ENCODE results near the gene DDX19B.
"Not testable (repeated sequence)": the region's sequence is repeated elsewhere in the genome, so short reads cannot be mapped to it uniquely, and the experiment has no call there.

The DDX19B gene

GRCh38 chr16:70349783-70350182 lies 50.8 kb downstream of the DDX19B start:
- peaks cover 9% of the 10 kb centered on the region for H3K36me3 Mint-ChIP-seq
- H3K27ac Mint-ChIP-seq, result no peak overlapping the region
- H3K9me3 Mint-ChIP-seq, result no peaks in the 10 kb centered on the region
- no peak for ATAC-seq (ENCODE audit: low read depth)
- no peaks in the 10 kb centered on the region for H3K27me3 Mint-ChIP-seq
- H3K4me1 Mint-ChIP-seq, result peaks cover 8% of the 10 kb centered on the region
- no peak overlapping the region for H3K4me3 Mint-ChIP-seq
- DNase-seq (ENCODE audit: low spot score in 2 of 2), result no peak

GRCh38 chr16:70359552-70359951 lies 60.6 kb downstream of the DDX19B start:
- DNase-seq (ENCODE audit: low spot score in 2 of 2) (no peak), ATAC-seq (ENCODE audit: low read depth) (no peak)
- peaks cover 2% of the 10 kb centered on the region for H3K4me1 Mint-ChIP-seq
- H3K4me3 Mint-ChIP-seq, result no peak overlapping the region
- H3K36me3 Mint-ChIP-seq, result peaks cover 17% of the 10 kb centered on the region
- H3K9me3 Mint-ChIP-seq, result no peaks in the 10 kb centered on the region
- H3K27ac Mint-ChIP-seq, result no peak overlapping the region
- no peaks in the 10 kb centered on the region for H3K27me3 Mint-ChIP-seq

- DNase-seq (ENCODE audit: low spot score in 2 of 2) (no peak), ATAC-seq (ENCODE audit: low read depth) (no peak)
- no peaks in the 10 kb centered on the region for H3K27me3 Mint-ChIP-seq
- no peaks in the 10 kb centered on the region for H3K9me3 Mint-ChIP-seq
- H3K27ac Mint-ChIP-seq, result no peak overlapping the region
- peaks cover 12% of the 10 kb centered on the region for H3K36me3 Mint-ChIP-seq
- H3K4me1 Mint-ChIP-seq, result no peaks in the 10 kb centered on the region
- no peak overlapping the region for H3K4me3 Mint-ChIP-seq
These were observed 65.4 kb downstream of the DDX19B start for GRCh38 chr16:70364399-70364798.

DNA sequence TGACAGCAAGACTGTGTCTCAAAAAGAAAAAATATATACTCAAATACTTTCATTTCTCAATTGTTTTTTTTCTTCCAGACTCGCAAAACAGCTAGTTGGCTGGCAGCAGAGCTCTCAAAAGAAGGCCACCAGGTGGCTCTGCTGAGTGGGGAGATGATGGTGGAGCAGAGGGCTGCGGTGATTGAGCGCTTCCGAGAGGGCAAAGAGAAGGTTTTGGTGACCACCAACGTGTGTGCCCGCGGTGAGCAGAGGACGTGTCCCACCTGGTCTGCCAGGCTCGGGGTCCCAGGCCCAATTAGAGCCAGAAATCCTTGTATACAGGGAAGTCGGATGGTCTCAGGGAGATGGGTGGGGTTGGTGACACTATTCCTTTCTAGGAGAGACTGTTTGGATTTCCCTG lies 71.2 kb downstream of the DDX19B start:
- H3K4me1 Mint-ChIP-seq, H3K27ac Mint-ChIP-seq, H3K4me3 Mint-ChIP-seq, H3K27me3 Mint-ChIP-seq, H3K9me3 Mint-ChIP-seq: not testable (repeated sequence)
- peaks cover 23% of the 10 kb centered on the region for H3K36me3 Mint-ChIP-seq
- ATAC-seq (ENCODE audit: low read depth), result peak; percentile 88
- peak; percentile 30 to 33 for DNase-seq (ENCODE audit: low spot score in 2 of 2)

DNA sequence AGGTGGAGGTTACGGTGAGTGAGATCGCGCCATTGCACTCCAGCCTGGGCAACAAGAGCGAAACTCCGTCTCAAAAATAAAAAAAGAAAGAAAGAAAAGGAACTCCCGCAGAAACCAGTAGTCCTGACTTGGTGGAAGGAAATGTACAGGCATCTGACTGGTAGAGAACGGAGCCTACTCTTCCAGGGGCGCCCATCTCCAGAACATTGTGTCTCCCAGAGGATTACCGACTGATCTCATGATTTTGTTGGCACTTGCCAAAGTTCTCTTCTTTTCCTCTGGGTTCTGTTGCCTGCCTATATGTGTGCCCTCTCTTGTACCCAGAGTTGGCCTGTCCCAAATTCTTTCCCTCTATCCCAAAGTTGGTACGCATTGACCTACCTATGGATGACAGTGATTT lies 71.9 kb downstream of the DDX19B start:
- no peak for ATAC-seq (ENCODE audit: low read depth)
- Mint-ChIP-seq H3K9me3 (no peaks in the 10 kb centered on the region), H3K27ac (no peak overlapping the region), H3K36me3 (peaks cover 23% of the 10 kb centered on the region), H3K4me1 (peaks cover 6% of the 10 kb centered on the region), H3K4me3 (no peak overlapping the region), H3K27me3 (no peaks in the 10 kb centered on the region)
- DNase-seq (ENCODE audit: low spot score in 2 of 2), result no peak

DNA sequence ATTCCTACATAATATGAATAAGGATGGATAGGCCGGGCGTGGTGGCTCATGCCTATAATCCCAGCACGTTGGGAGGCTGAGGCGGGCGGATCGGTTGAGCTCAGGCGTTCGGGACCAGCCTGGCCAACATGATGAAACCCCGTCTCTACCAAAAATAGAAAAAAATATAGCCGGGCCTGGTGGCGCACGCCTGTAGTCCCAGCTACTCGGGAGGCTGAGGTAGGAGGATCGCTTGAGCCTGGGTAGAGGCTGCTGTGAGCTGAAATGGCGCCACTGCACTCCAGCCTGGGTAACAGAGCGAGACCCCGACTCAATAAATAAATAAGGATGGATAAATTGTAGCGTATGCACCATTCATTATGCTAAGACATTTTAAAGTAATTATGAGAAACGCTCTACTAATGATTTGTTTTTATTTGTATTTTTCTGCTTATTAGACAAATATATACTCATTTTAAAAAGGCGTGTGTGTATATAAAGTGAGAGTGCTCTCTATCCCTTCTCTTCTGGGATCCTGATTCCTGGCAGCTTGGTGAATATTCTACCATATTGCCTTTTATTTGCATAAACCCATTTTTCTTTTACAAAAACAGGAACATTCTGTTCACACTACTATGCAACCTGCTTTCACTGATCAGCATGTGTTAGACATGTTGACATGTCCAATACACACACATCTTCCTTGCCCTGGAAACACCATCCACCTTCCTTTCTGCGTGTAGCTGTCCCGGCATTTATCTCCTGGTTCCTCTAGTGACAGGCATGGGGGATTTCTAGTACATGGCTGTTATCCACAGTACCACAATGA lies 74.1 kb downstream of the DDX19B start:
- DNase-seq (ENCODE audit: low spot score in 2 of 2) (no peak), ATAC-seq (ENCODE audit: low read depth) (no peak)
- H3K36me3 Mint-ChIP-seq, result peaks cover 20% of the 10 kb centered on the region
- no peaks in the 10 kb centered on the region for H3K9me3 Mint-ChIP-seq
- no peaks in the 10 kb centered on the region for H3K27me3 Mint-ChIP-seq
- H3K27ac Mint-ChIP-seq, result peak overlapping the region; percentile 65
- no peak overlapping the region for H3K4me3 Mint-ChIP-seq
- H3K4me1 Mint-ChIP-seq, result peaks cover 9% of the 10 kb centered on the region

- no peaks in the 10 kb centered on the region for H3K27me3 Mint-ChIP-seq
- H3K36me3 Mint-ChIP-seq, result peaks cover 18% of the 10 kb centered on the region
- no peak for DNase-seq (ENCODE audit: low spot score in 2 of 2)
These were observed 75.2 kb downstream of the DDX19B start for GRCh38 chr16:70374213-70374612.

GRCh38 chr16:70375636-70376611 lies 76.9 kb downstream of the DDX19B start:
- no peak overlapping the region for H3K4me3 Mint-ChIP-seq
- DNase-seq (ENCODE audit: low spot score in 2 of 2) (no peak), ATAC-seq (ENCODE audit: low read depth) (no peak)
- peaks cover 10% of the 10 kb centered on the region for H3K4me1 Mint-ChIP-seq
- no peaks in the 10 kb centered on the region for H3K27me3 Mint-ChIP-seq
- no peaks in the 10 kb centered on the region for H3K9me3 Mint-ChIP-seq
- no peak overlapping the region for H3K27ac Mint-ChIP-seq
- peaks cover 17% of the 10 kb centered on the region for H3K36me3 Mint-ChIP-seq

More at GRCh38 chr16:70374213-70374612, 75.2 kb downstream of the DDX19B start:
- H3K4me1 Mint-ChIP-seq, result peaks cover 9% of the 10 kb centered on the region
- no peaks in the 10 kb centered on the region for H3K9me3 Mint-ChIP-seq
- ATAC-seq (ENCODE audit: low read depth), result no peak
- no peak overlapping the region for H3K27ac Mint-ChIP-seq
- no peak overlapping the region for H3K4me3 Mint-ChIP-seq

GRCh38 chr16:70377782-70378181 lies 78.8 kb downstream of the DDX19B start:
- peaks cover 10% of the 10 kb centered on the region for H3K4me1 Mint-ChIP-seq
- no peak overlapping the region for H3K4me3 Mint-ChIP-seq
- ATAC-seq (ENCODE audit: low read depth) (no peak), DNase-seq (ENCODE audit: low spot score in 2 of 2) (no peak)
- H3K9me3 Mint-ChIP-seq, result no peaks in the 10 kb centered on the region
- H3K27ac Mint-ChIP-seq, result no peak overlapping the region
- no peaks in the 10 kb centered on the region for H3K27me3 Mint-ChIP-seq
- peaks cover 6% of the 10 kb centered on the region for H3K36me3 Mint-ChIP-seq

DNA sequence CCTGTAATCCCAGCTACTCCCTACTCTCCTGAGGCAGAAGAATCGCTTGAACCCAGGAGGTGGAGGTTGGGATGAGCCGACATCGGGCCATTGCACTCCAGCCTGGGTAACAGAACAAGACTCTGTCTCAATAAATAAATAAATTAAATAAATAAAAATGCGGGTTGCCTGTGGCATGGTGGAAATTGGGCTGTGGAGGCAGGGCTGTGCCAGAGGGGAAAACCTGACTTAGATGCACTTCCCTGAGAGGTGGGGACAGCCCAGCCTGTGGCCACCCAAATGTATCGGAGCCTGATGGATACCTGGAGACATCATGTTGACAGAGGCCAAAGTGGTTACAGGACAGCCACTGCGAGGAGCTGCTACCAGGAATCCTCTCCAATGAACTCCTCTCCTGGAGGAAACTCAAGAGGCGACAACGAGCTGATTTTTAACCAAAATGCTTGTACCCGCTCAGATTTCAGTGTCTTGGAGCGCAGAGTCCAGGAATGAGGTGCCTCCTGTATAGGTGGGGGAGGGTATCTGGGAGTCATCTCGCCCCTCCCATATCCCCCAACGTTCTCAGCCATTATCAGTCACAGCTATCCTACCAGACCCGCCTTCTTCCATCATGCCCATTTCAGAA lies 80.0 kb downstream of the DDX19B start:
- no peaks in the 10 kb centered on the region for H3K9me3 Mint-ChIP-seq
- H3K36me3 Mint-ChIP-seq, result peaks cover 2% of the 10 kb centered on the region
- H3K27ac Mint-ChIP-seq, result no peak overlapping the region
- ATAC-seq (ENCODE audit: low read depth), result no peak
- H3K27me3 Mint-ChIP-seq, result no peaks in the 10 kb centered on the region
- DNase-seq (ENCODE audit: low spot score in 2 of 2), result no peak
- no peak overlapping the region for H3K4me3 Mint-ChIP-seq
- peaks cover 7% of the 10 kb centered on the region for H3K4me1 Mint-ChIP-seq

- Mint-ChIP-seq H3K9me3 (no peaks in the 10 kb centered on the region), H3K27me3 (no peaks in the 10 kb centered on the region), H3K4me1 (peaks cover 7% of the 10 kb centered on the region), H3K36me3 (peaks cover 5% of the 10 kb centered on the region), H3K4me3 (peak overlapping the region; percentile 96), H3K27ac (peak overlapping the region; percentile 87)
- DNase-seq (ENCODE audit: low spot score in 2 of 2), result peak; percentile 11 to 45
- ATAC-seq (ENCODE audit: low read depth), result peak; percentile 13
These were observed 81.4 kb downstream of the DDX19B start for GRCh38 chr16:70380248-70380918.

DNA sequence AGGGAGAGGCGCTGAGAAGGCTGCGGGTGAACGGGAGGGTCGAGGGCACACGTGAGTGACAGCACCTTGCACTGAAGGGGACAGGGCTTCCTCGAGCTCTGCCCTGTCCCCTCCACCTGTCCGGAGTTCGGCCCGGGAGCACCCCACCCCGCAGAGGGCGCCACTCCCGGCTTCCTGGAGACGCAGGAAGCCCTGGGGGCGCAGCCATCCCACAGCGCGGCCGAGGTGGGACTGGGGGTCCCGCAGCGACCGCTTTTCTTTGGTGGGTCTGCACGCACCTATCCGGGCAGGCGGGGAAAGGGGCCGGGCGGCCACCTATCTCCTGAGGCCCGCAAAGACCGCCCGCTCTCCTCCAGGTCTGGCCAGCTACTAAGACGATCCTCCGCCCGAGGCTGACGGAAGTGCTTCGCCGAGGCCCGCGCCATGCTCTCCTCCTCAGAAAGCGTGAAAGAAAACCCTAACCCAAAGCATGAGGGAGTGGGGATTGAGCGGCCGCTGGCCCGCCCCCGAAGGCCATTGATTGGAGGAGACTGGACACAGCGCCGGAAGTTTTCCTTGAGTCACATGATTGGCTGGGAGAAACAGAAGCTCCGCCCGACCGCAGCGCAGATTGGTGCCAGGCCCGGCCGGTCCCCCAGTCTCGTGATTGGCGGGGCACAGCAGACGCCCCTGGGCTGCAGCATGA lies 82.1 kb downstream of the DDX19B start:
- H3K9me3 Mint-ChIP-seq, result no peaks in the 10 kb centered on the region
- DNase-seq (ENCODE audit: low spot score in 2 of 2) (peak; percentile 85 to 90), ATAC-seq (ENCODE audit: low read depth) (peak; percentile 94)
- H3K27ac Mint-ChIP-seq, result peak overlapping the region; percentile 87
- H3K27me3 Mint-ChIP-seq, result no peaks in the 10 kb centered on the region
- H3K4me1 Mint-ChIP-seq, result peaks cover 7% of the 10 kb centered on the region
- peaks cover 5% of the 10 kb centered on the region for H3K36me3 Mint-ChIP-seq
- peak overlapping the region; percentile 96 for H3K4me3 Mint-ChIP-seq
